Activated CD4-positive, alpha-beta T cell treated with anti-CD3 and anti-CD28 coated beads for 48 hours (primary cell): ENCODE data around the gene MKLN1.

Experiments
- DNase-seq: peaks from one replicate; pipeline ENCODE4 v3.0.0-alpha.2; 2020

The MKLN1 gene

DNA sequence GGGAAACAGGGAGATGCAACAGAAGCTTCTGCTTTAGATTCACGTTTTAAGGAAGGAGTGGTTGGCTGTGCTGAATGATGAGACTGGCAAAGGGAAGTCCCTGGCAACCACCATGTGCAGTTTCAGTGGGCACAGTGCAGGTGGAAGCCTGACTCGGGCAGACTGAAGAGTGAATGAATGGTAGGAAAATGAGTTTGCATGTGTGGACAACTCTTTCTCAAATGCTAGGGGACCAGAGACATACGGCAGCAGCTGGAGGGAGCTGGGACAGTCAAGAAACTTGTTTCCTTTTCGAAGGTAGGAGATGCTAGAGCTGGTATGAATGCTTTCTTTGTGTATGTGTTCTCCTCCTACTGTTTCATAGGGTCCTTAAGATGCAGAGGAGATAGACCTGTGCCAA is 199.8 kb downstream of the MKLN1 start:
- no peak for DNase-seq

DNA sequence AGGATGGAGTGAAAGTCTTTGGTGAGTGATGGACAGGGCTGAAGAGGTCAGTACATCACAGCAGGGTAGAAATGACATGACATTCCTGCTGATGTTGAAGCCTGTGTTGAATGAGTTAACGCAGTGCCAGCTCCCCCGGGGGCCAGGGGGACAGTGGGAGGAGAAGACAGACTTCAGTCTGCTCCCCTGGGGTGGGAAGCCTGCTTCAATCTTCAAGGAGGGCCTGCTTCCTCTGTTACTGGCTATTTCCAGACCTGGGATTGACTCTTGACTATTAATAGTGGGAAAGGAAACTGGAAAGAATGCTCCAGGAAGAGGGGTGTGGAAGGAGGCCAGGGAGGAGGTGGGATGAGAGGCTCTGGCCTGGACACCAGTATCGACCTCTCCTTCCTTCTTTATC is 201.5 kb downstream of the MKLN1 start:
- no peak for DNase-seq

DNA sequence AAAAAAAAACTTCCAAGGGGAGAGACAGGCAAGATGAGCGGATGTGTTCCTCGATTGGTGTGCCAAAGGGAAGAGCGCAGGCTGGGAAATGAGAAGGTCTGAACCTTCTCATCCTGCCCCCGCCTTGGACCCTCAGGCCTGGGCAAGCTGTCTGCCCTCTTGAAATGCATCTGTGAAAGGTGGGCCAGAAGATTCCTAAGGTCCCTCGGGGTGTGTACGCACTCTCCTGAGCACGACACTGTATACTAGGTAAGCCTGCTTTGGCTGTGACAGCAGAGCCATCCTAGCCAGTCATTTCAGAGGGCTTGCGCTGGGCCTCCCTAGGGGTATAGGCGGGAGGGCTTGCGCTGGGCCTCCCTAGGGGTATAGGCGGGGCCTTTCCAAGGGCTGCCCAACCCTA is 201.9 kb downstream of the MKLN1 start:
- no peak for DNase-seq

DNA sequence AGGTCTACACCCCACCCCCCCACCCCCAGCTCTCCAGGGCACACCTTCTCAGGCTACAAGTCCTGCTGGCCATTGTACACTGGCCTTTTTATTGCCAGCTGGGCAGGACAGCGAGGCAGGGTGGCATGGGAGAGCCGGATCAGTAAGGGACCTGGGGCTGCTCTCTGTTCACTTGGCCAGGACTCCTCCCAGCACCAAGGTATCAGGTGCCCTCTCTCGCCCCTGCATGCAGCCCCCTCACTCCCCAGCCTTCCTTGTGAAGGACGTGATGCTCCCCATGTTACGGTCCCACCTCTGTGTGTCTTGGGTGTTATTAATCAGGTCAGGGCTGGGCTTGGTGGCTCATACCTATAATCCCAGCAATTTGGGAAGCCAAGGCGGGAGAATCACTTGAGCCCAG is 202.5 kb downstream of the MKLN1 start:
- no peak for DNase-seq

DNA sequence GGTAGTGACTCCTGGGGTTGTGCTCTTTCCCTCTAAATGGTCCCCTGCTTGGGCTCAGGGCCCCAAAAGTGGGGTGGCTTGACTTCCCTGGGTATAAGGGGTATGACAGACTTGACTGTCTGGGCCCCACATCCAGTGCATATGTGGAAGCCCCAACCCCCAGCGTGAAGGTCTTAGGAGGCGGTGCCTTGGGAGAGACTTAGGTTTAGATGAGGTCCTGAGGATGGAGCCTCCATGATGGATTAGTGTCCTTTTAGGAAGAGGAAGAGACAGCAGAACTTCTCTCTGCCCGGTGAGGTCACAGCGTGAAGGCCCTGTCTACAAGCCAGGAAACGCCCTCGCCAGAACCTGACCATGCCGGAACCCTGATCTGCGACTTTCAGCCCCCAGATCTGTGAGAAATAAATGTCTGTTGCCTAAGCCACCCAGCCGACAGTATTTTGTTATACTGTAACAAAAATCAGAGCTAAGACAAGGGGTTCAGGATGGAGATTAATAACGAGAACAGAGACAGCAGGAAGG is 205.0 kb downstream of the MKLN1 start:
- no peak for DNase-seq

DNA sequence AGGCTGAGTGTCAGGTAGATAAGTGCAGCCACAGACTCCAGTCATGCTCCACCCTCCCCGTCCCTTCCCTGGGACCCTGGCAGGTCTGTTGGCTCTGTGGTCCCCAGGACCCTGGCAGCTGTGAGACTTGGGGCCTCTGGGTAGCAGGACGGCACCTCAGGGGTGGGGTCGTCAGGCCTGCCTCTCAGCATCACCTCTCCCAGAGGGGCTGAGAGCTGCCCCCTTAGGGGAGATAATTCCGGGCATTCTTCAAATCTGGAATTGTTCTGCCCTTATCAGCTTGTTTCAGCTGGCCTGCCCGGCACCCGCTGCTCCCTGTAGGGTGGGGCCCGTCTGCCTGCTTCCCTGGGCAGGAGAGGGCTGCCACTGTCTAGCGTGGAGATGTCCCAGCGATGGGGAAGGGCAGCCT is 205.5 kb downstream of the MKLN1 start:
- no peak for DNase-seq

DNA sequence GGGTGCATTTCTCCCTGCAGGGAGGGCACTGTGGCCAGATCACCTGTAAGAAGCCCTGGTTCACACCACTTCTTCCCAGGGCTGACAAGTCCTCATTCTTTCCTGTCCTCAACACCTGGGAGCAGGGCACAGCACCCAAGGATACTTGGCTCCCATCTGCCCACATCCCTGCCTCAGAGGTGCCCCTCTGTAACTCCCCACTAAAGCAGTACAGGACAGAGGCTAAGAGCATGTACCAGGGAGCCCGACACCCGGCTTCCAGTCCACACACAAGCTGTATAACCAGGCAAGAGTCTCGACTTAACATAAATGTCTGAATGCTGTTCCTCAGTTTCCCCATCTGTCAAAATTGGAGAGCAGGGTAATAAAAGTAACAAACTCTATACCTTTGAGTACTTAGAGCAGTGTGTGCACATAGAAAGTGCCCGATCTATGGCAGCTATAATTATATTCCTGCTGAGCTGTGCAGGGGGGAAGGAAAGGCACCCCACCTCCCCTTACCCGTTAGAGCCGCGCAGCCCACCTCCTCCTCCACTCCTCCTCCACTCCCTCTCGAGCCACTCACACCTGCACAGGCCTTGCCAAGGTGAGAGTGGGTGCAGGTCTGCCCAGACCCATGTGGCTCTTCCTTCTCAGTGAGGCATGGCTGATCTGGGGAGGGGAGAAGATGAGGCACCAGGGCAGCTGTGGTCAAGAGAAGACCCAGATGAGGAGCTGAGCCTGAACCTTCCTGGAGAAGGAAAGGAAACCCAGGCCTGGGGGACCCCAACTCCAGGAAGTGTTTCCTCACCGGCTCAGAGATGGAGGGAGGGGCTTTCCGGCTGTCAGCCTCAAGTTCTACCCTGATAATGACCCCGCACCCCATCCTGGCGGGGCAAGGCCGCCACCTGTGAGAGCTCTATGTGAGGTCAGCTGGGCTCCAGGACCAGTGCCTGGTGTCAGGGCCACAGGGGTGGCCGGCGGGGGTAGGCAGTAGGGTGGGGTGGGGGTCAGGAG is 206.2 kb downstream of the MKLN1 start:
- no peak for DNase-seq

DNA sequence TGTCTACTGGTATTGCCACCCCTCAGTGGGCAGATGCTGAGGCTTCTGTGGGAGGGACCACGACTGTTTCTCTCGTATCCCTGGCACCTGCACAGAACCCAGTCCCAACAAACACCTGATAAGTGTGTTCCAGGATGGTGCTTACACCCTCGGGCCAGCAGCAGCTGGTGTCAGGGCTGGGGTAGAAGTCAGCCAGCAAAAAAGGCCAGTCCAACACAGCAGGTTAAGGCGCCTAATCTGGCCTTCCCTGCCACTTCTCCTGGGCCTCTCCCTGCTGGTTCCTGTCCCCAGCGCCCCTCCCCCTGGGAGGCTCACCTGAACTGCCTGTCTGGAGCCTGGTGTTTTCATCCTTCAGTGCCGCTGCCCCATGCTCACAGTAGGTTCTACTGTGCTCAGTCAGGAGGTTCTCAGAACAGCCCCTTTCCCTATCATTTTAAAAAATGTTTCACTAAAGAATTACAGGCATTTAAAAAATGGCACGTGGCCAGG is 208.7 kb downstream of the MKLN1 start:
- no peak for DNase-seq

DNA sequence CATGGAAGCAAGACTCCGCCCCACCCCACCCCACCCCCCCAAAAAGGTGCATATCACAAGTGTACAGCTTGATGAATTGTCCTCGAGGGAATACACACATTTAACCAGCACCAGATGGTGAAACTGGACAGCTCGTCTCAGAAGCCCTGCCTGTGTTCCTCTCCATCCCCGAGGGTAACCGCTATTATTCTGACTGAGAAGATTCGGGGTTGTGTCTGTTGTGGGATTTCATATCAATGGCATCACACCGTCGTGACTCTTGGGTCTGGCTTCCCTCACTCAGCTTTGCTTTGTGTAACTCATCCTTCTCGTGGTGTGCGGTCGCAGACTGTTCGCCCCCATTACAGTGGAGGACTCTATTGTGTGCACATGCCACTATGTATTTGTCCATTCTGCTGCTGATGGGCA is 209.9 kb downstream of the MKLN1 start:
- no peak for DNase-seq

DNA sequence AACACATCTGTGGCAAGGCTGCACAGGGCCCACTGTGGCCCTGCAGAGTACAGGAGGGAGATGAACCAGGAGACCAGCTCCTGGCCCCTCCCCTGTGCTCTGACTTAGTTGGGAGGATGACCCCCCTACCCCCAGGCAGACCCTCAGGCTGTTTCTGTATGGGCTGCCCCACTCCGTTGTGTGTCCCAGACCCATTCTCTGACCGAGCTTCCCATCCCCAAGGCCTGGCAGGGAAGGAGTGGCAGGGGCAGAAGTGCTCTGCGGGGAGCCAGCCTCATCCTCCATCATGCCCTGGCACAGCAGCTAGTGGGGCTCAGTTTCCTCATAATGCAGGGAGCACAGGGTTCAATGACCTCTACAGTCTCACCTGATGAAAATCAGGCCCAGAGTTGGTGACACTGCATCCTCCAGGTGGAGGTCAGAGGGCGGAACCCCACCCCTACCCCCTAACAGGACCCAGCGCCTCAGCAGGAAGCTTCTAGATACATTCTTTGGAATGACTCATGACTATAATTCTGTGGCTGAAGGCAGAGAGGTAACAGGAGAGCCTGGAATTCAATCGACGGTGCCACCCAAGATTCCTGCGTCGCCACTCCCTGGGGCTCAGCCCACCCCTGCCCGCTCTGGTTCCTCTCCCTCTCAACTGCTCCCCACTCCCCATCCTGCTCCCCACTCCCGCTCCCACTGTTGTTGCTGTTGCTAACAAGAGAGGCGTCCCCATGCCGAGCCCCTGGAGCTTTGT is 210.6 kb downstream of the MKLN1 start:
- DNase-seq: no peak

DNA sequence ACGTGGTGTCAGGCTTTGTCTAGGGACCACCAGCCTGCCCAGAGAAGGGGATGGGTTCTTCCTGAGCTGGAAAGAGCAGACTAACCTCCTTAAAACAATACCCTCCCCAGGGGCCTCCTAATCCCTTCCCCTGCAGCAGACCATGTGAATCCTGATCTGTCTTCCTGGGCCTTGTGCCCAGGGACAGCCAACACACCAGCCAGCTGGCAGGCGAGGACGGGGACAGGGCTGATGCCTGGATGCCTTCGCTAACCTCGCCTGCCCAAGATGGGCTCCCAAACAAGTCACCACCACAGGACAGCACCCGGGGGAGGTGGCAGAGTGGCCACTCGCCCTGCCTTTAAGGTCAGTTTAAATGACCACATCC is 211.1 kb downstream of the MKLN1 start:
- DNase-seq: no peak

DNA sequence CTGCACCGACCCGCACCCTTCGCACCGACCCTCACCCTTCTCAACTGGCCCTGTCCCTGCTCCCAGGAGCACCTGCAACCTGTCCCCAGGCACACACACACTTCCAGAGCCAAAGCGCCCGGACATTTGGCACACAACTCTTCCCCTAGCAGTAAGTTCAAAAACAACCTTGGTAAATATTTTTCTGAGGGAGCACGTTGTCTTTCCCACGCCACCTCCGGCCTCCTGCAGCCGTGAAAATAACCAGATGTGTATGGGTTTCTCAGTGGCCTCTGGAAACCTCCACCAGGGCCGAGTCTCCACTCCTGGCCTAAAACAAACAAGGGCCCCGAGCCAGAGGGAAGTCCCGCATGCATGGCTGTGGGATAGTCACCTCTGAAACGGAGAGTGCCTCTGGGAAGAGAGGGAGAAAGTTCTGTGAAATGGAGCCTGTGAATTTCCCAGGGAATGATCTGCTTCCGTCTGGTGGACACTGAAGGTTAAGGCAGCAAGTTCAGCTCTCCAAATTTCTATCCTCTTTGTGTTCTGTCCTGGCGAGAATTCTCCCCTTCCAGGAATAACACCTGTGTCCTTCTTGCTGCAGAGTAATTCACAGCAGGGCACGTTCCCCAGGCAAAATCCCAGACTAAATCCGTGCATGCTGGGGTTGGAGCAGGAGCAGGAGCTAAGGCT is 213.0 kb downstream of the MKLN1 start:
- no peak for DNase-seq

DNA sequence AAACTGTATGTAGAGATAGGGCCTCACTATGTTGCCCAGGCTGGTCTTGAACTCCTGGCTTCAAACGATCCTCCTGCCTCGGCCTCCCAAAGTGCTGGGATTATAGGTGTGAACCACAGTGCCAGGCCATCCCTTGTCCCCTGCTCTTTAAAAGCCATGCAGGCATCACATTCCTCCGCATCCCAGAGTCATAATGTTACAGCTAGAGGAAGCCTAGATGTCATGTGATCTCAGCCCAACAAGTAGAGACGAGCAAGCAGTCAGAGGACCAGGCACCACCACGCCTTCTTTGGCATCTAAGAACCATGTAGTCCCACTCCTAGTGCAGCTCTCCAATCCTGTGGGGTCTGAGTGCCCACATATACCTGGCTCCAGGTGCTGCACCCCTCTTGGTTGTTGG is 215.6 kb downstream of the MKLN1 start:
- DNase-seq: no peak

DNA sequence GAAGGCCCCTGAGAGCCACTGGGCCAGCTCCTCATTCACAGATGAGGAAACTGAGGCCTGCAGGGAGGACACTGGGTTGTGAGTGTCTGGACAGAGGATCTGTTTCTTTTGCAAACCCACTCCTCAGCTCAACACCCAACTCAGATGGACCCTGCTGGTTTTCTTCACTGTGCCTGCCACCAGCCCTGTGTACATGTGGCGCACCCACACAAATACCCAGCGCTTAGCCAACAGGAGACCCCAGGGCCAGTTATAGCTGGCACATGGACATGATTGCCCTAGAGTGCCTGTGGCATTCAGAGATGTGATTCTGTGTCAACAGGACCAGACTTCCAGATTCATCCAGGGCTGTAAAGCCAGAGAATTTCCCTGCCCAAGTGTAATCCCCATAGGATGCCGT is 216.3 kb downstream of the MKLN1 start:
- no peak for DNase-seq

DNA sequence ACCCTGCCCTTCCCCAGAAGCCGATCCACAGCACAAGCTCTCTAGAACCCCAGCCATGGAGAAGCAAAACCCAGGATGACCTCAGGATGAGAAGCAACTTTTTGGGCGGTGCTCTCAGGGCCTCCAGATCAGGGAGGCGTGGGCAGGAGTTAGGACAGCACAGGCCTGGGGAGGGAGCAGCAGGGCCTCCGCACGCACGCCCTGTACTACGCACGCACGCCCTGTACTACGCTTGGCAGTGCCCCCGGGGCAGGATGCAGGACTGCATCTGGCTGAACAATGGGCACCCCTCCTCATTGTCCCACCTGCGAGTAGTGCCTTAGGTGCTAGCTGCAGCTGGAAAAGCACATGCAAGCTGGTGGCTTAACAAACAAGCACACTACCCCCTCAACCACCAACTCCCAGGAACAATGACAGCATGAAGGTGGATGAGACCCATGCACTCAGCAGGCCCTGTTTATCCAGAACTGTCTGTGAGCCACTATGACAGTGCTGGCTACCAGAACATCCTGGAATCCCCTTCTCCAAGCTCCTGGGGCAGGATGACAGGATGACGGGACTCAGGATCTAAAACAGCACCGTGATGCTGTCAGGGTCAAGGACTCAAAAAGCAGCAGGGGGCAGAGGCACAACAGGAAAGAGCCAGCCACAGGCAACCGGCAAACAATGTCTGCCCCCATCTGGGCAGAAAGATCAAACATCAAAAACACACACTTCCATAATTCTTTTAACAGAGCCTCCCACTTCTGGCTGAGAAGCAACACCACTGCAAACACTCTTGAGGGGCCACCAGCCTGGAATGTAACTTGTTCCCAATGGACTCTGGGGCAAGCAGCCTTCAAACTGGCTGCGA is 217.0 kb downstream of the MKLN1 start:
- DNase-seq: no peak

DNA sequence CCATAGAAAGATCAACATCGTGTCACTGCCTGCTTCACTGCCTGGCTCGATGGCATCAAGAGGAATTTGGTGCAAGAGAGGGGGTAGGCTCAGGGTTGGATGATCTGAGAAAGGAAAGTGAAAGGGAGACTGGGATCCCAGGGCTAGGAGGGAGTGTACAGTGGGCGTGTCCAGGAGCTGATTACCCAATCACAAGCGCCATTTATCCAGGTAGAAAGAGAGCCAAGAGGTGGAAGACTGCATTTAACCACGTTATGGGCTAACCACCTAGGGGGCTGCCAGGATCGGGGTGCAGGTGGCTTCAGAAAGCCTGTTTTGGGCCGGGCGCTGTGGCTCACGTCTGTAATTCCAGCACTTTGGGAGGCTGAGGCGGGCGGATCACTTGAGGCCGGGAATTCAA is 218.4 kb downstream of the MKLN1 start:
- no peak for DNase-seq
